ENCODE data around the gene AREG.

AREG gene

GRCh38 chr4:74431113-74431826, 13.7 kb upstream of the AREG start:
- no peak for DNase-seq (ENCODE audit: low read depth, low spot score)

- DNase-seq (ENCODE audit: low read depth, low spot score) = no peak
These were observed 11.9 kb upstream of the AREG start for GRCh38 chr4:74433043-74433442.

GRCh38 chr4:74433541-74434172, 11.3 kb upstream of the AREG start:
- DNase-seq (ENCODE audit: low read depth, low spot score) = no peak

GRCh38 chr4:74435296-74435695, 9.6 kb upstream of the AREG start:
- no peak for DNase-seq (ENCODE audit: low read depth, low spot score)

GRCh38 chr4:74437866-74438265, 7.1 kb upstream of the AREG start:
- no peak for DNase-seq (ENCODE audit: low read depth, low spot score)

- no peak for DNase-seq (ENCODE audit: low read depth, low spot score)
These were observed 6.3 kb upstream of the AREG start for GRCh38 chr4:74438661-74439060.

GRCh38 chr4:74439952-74440351, 5.0 kb upstream of the AREG start:
- DNase-seq (ENCODE audit: low read depth, low spot score) = no peak

GRCh38 chr4:74440356-74440755, 4.6 kb upstream of the AREG start:
- DNase-seq (ENCODE audit: low read depth, low spot score) = no peak

- no peak for DNase-seq (ENCODE audit: low read depth, low spot score)
These were observed 3.2 kb upstream of the AREG start for GRCh38 chr4:74441744-74442143.

- DNase-seq (ENCODE audit: low read depth, low spot score) = no peak
These were observed 1.4 kb downstream of the AREG start for GRCh38 chr4:74446193-74446868.

- no peak for DNase-seq (ENCODE audit: low read depth, low spot score)
These were observed 2.0 kb downstream of the AREG start for GRCh38 chr4:74446896-74447295.

- no peak for DNase-seq (ENCODE audit: low read depth, low spot score)
These were observed 2.8 kb downstream of the AREG start for GRCh38 chr4:74447636-74448233.

- DNase-seq (ENCODE audit: low read depth, low spot score) = no peak
These were observed 4.8 kb downstream of the AREG start for GRCh38 chr4:74449571-74450297.

GRCh38 chr4:74450298-74450683, 5.4 kb downstream of the AREG start:
- DNase-seq (ENCODE audit: low read depth, low spot score) = no peak

- no peak for DNase-seq (ENCODE audit: low read depth, low spot score)
These were observed 6.3 kb downstream of the AREG start for GRCh38 chr4:74451214-74451661.

- DNase-seq (ENCODE audit: low read depth, low spot score) = no peak
These were observed 8.2 kb downstream of the AREG start for GRCh38 chr4:74453037-74453635.

GRCh38 chr4:74453829-74454742, 9.2 kb downstream of the AREG start:
- DNase-seq (ENCODE audit: low read depth, low spot score) = no peak

GRCh38 chr4:74455361-74456055, 10.6 kb downstream of the AREG start:
- DNase-seq (ENCODE audit: low read depth, low spot score) = no peak

GRCh38 chr4:74456056-74456744, 11.3 kb downstream of the AREG start:
- DNase-seq (ENCODE audit: low read depth, low spot score) = no peak
